HEK293 (cell line): ENCODE results near the gene RELCH.
A peak's percentile ranks its signal among the peaks of the same experiment; 100 is the strongest.

Experiments
- CTCF ChIA-PET: fragments of 350-600 bp; formaldehyde crosslinking; extraction: SDS; loops from one replicate; lab custom pipeline; 2021; ENCODE audit warnings: antibody characterized with exemption; lab: Yijun Ruan, JAX
- POLR2A ChIA-PET: fragments of 300-600 bp; formaldehyde crosslinking; extraction: SDS; loops from one replicate; lab custom pipeline; 2020; ENCODE audit warnings: antibody characterized with exemption, inconsistent platforms; lab: Yijun Ruan, JAX
- H3K27ac ChIP-seq: fragments of 200-500 bp; sonication (Bioruptor generic); 2 replicates; pipeline ENCODE4 v1.5.1; 2014; ENCODE audit warnings: low read depth, low read length, control low read depth, inconsistent platforms; ENCODE audit errors: extremely low read depth
- H3K36me3 ChIP-seq, 2 experiments: fragments of 200-500 bp in 1 of 2; sonication (Bioruptor generic) in 1 of 2; 1 replicate in 1 of 2; 2 replicates in 1 of 2; pipeline ENCODE4 v1.5.1; 2014 to 2017; ENCODE audit warnings: inconsistent platforms in 2 of 2, low read length in 2 of 2; ENCODE audit not compliant: control insufficient read depth in 2 of 2, insufficient read depth in 1 of 2
- H3K4me1 ChIP-seq: fragments of 200-500 bp; sonication (Bioruptor generic); 2 replicates; pipeline ENCODE4 v1.5.1; 2014; ENCODE audit warnings: mild to moderate bottlenecking, low read length, inconsistent platforms; ENCODE audit not compliant: control insufficient read depth, insufficient read depth
- H3K4me3 ChIP-seq: 2 replicates; pipeline ENCODE4 v1.5.1; 2011; ENCODE audit warnings: low read depth, mild to moderate bottlenecking, control low read depth, low read length, moderate library complexity
- H3K9me3 ChIP-seq: fragments of 200-500 bp; sonication (Bioruptor generic); 2 replicates; pipeline ENCODE4 v1.5.1; 2014; ENCODE audit warnings: low read depth, low read length, inconsistent platforms; ENCODE audit not compliant: control insufficient read depth, insufficient read depth
- ATF2 ChIP-seq: fragments of 450-650 bp; formaldehyde crosslinking; IDR thresholded peaks from 2 replicates; pipeline ENCODE4 v1.5.1; 2016; ENCODE audit warnings: missing biosample characterization, missing genetic modification characterization, low read depth
- BCL11B ChIP-seq: fragments of 450-650 bp; formaldehyde crosslinking; IDR thresholded peaks from 2 replicates; pipeline ENCODE4 v1.5.1; 2016; ENCODE audit warnings: low read depth, missing biosample characterization, missing genetic modification characterization
- FEZF1 ChIP-seq: fragments of 450-650 bp; formaldehyde crosslinking; IDR thresholded peaks from 2 replicates; pipeline ENCODE4 v1.5.1; 2016; ENCODE audit warnings: missing biosample characterization, missing genetic modification characterization
- IKZF3 ChIP-seq: fragments of 450-650 bp; IDR thresholded peaks from 2 replicates; pipeline ENCODE4 v1.5.0; 2018; ENCODE audit warnings: missing biosample characterization, mild to moderate bottlenecking, missing genetic modification characterization, moderate library complexity
- PRDM6 ChIP-seq: fragments of 450-650 bp; formaldehyde crosslinking; IDR thresholded peaks from 2 replicates; pipeline ENCODE4 v1.5.1; 2017; ENCODE audit warnings: missing biosample characterization, missing genetic modification characterization
- SCRT2 ChIP-seq: fragments of 450-650 bp; formaldehyde crosslinking; IDR thresholded peaks from 2 replicates; pipeline ENCODE4 v1.5.1; 2016; ENCODE audit warnings: missing biosample characterization, missing genetic modification characterization
- TCF7L2 ChIP-seq: IDR thresholded peaks from 2 replicates; pipeline ENCODE4 v1.6.1; 2011; ENCODE audit warnings: low read depth, mild to moderate bottlenecking, inconsistent platforms, low read length, moderate library complexity, borderline replicate concordance
- WT1 ChIP-seq: fragments of 450-650 bp; formaldehyde crosslinking; IDR thresholded peaks from 2 replicates; pipeline ENCODE4 v1.5.1; 2016; ENCODE audit warnings: missing biosample characterization, missing genetic modification characterization
- ZBTB10 ChIP-seq: fragments of 450-650 bp; formaldehyde crosslinking; IDR thresholded peaks from 2 replicates; pipeline ENCODE4 v1.5.1; 2016; ENCODE audit warnings: missing biosample characterization, missing genetic modification characterization
- ZFP69B ChIP-seq: fragments of 450-650 bp; formaldehyde crosslinking; IDR thresholded peaks from 2 replicates; pipeline ENCODE4 v1.5.1; 2016; ENCODE audit warnings: missing biosample characterization, missing genetic modification characterization
- ZNF146 ChIP-seq: fragments of 450-650 bp; formaldehyde crosslinking; IDR thresholded peaks from 2 replicates; pipeline ENCODE4 v1.5.1; 2016; ENCODE audit warnings: missing biosample characterization, missing genetic modification characterization
- ZNF16 ChIP-seq: fragments of 450-650 bp; formaldehyde crosslinking; IDR thresholded peaks from 2 replicates; pipeline ENCODE4 v1.5.1; 2016; ENCODE audit warnings: low read depth, missing biosample characterization, missing genetic modification characterization
- ZNF2 ChIP-seq: fragments of 450-650 bp; formaldehyde crosslinking; IDR thresholded peaks from 2 replicates; pipeline ENCODE4 v1.5.1; 2016; ENCODE audit warnings: missing biosample characterization, missing genetic modification characterization
- ZNF324 ChIP-seq: fragments of 450-650 bp; formaldehyde crosslinking; IDR thresholded peaks from 2 replicates; pipeline ENCODE4 v1.5.1; 2016; ENCODE audit warnings: missing biosample characterization, missing genetic modification characterization
- ZNF366 ChIP-seq: fragments of 450-650 bp; formaldehyde crosslinking; conservative IDR thresholded peaks from 2 replicates; pipeline ENCODE4 v1.5.1; 2016; ENCODE audit warnings: missing biosample characterization, missing genetic modification characterization
- ZNF398 ChIP-seq: fragments of 450-650 bp; formaldehyde crosslinking; IDR thresholded peaks from 2 replicates; pipeline ENCODE4 v1.5.1; 2017; ENCODE audit warnings: missing biosample characterization, missing genetic modification characterization
- ZNF544 ChIP-seq: fragments of 450-650 bp; formaldehyde crosslinking; IDR thresholded peaks from 2 replicates; pipeline ENCODE4 v1.5.0; 2017; ENCODE audit warnings: missing biosample characterization, missing genetic modification characterization
- ZNF555 ChIP-seq: fragments of 450-650 bp; formaldehyde crosslinking; conservative IDR thresholded peaks from 2 replicates; pipeline ENCODE4 v1.5.1; 2017; ENCODE audit warnings: missing biosample characterization, mild to moderate bottlenecking, missing genetic modification characterization, inconsistent platforms
- ZNF639 ChIP-seq: fragments of 450-650 bp; formaldehyde crosslinking; IDR thresholded peaks from 2 replicates; pipeline ENCODE4 v1.5.1; 2016; ENCODE audit warnings: missing biosample characterization, missing genetic modification characterization
- ZNF664 ChIP-seq: fragments of 450-650 bp; formaldehyde crosslinking; IDR thresholded peaks from 2 replicates; pipeline ENCODE4 v1.5.1; 2016; ENCODE audit warnings: missing biosample characterization, missing genetic modification characterization
- ZNF707 ChIP-seq: fragments of 450-650 bp; formaldehyde crosslinking; IDR thresholded peaks from 2 replicates; pipeline ENCODE4 v1.5.1; 2016; ENCODE audit warnings: missing biosample characterization, missing genetic modification characterization
- ZSCAN16 ChIP-seq: fragments of 450-650 bp; formaldehyde crosslinking; IDR thresholded peaks from 2 replicates; pipeline ENCODE4 v1.5.1; 2016; ENCODE audit warnings: missing biosample characterization, missing genetic modification characterization
- ZSCAN30 ChIP-seq: fragments of 450-650 bp; IDR thresholded peaks from 2 replicates; pipeline ENCODE4 v1.5.1; 2018; ENCODE audit warnings: missing biosample characterization, mild to moderate bottlenecking, missing genetic modification characterization, moderate library complexity

RELCH gene

GRCh38 chr18:62327977-62328376 lies 140.9 kb downstream of the RELCH start:
- Histone ChIP-seq H3K27ac (no peak overlapping the region), H3K4me3 (no peak overlapping the region), H3K9me3 (no peaks in the 10 kb centered on the region)
- POLR2A ChIA-PET = interaction anchor here (0.7 kb wide), 1 partner anchor 23 kb away, joined by 4 read pairs; no protein-coding TSS in a partner anchor
- TF ChIP-seq PRDM6 (tag by site-specific recombination) = no peak
- no peak for TF ChIP-seq ZSCAN16
- TF ChIP-seq BCL11B = 0 out of 2 replicates have a peak, but pooled peaks have one; percentile 34
- no peak for TF ChIP-seq ZNF16
- TF ChIP-seq ZNF707 (tag by site-specific recombination) = no peak
- TF ChIP-seq ZFP69B = no peak
- TF ChIP-seq SCRT2 (tag by site-specific recombination) = no peak
- no peak for TF ChIP-seq ZNF2 (tag by site-specific recombination)
- TF ChIP-seq ZNF555 (tag by site-specific recombination) = no peak
- TF ChIP-seq ZNF366 (tag by site-specific recombination) = peak; percentile 74
- peak; percentile 76 for TF ChIP-seq IKZF3 (tag by site-specific recombination)
- no peak for TF ChIP-seq ATF2
- no peak for TF ChIP-seq ZNF544 (tag by site-specific recombination)
- no peak for TF ChIP-seq ZSCAN30 (tag by site-specific recombination)
- TF ChIP-seq ZNF324 (tag by site-specific recombination) = no peak
- TF ChIP-seq ZNF639 (tag by site-specific recombination) = no peak
- TF ChIP-seq ZNF664 (tag by site-specific recombination) = no peak
- TF ChIP-seq FEZF1 = peak; percentile 68
- TF ChIP-seq ZBTB10 = peak; percentile 46; the same call in 1 of the 2 replicates
- peak; percentile 50 for TF ChIP-seq WT1 (tag by site-specific recombination)
- TF ChIP-seq TCF7L2 = no peak
- peak; percentile 84 for TF ChIP-seq ZNF398 (tag by site-specific recombination)
- no peak for TF ChIP-seq ZNF146
- TF ChIP-seq, all 188 proteins: peak for 7
- CTCF ChIA-PET = interaction anchor here (0.6 to 2.9 kb wide), 4 partner anchors 39 to 125 kb away, joined by 4 to 9 read pairs (median 4); no protein-coding TSS in a partner anchor
- Histone ChIP-seq H3K4me1 (peaks cover 42% of the 10 kb centered on the region), H3K36me3 (no peaks in the 10 kb centered on the region)
